GM12801 (cell line): ENCODE data around the gene ERAP2.
A peak's percentile ranks its signal among the peaks of the same experiment; 100 is the strongest.

ENCODE experiments used
- TF ChIP-seq, protein P1 (sequence below): IDR thresholded peaks from one replicate; pipeline ENCODE4 v1.5.1; 2011; ENCODE audit warnings: control low read depth; ENCODE audit not compliant: insufficient read length; ENCODE audit errors: extremely low read depth

ERAP2 gene

DNA sequence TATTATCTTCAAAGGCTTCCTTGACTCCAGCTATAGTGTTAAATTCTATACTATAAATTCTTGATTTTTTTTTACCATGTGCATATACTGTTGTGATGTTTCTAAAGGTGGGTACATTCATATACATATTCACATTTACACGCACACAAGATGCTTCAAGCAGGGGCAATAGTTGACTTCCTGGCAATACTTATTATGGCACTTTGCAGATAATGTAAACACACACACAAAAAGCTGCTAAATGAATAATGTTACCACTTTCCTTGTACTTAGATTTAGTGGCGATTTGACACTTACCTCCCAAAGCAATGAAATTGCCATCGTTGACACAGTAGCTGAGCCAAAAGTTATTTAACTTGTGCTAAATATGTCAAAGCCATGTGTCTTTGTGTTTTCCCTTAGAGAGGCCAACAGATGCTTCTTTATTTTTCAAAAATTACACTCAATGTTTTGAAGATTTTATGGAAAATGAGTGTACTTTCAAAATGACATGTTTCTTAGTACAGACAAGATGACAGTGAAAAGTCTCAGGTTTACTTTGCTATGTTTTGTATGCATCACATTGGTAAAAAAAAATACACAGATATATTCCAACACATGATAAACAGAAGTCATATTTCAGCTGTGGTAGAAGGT lies 12.2 kb upstream of the ERAP2 start:
- TF ChIP-seq, protein P1, sequence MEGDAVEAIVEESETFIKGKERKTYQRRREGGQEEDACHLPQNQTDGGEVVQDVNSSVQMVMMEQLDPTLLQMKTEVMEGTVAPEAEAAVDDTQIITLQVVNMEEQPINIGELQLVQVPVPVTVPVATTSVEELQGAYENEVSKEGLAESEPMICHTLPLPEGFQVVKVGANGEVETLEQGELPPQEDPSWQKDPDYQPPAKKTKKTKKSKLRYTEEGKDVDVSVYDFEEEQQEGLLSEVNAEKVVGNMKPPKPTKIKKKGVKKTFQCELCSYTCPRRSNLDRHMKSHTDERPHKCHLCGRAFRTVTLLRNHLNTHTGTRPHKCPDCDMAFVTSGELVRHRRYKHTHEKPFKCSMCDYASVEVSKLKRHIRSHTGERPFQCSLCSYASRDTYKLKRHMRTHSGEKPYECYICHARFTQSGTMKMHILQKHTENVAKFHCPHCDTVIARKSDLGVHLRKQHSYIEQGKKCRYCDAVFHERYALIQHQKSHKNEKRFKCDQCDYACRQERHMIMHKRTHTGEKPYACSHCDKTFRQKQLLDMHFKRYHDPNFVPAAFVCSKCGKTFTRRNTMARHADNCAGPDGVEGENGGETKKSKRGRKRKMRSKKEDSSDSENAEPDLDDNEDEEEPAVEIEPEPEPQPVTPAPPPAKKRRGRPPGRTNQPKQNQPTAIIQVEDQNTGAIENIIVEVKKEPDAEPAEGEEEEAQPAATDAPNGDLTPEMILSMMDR, result no peak

DNA sequence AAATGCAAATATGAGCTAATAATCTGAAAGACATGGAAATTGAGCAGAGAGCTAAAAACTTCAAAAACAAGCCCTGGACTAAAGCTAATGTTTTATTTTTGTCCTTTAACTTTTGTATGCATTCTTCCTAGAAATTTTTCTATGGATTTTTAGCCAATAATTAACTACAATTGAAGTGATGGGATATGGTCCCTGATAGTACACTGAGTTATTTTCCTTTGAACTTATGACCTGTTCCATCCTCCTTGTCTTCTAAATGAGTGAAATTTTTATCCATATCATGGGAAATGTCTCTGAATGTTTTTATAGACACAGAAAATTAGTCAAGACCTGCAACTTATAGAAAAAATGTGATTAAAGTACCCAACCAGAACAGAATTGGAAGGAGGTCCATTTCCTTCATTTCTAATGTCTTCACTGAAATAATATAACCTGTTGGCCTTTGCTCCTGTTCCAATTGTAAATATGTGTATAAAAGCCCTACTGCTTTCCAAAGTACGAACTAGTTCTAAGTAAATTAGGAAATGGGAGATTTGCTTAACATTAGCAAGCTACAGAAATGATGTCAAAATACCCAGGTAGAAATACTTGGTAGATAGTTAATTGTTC lies 11.3 kb upstream of the ERAP2 start:
- TF ChIP-seq, protein P1, result no peak

DNA sequence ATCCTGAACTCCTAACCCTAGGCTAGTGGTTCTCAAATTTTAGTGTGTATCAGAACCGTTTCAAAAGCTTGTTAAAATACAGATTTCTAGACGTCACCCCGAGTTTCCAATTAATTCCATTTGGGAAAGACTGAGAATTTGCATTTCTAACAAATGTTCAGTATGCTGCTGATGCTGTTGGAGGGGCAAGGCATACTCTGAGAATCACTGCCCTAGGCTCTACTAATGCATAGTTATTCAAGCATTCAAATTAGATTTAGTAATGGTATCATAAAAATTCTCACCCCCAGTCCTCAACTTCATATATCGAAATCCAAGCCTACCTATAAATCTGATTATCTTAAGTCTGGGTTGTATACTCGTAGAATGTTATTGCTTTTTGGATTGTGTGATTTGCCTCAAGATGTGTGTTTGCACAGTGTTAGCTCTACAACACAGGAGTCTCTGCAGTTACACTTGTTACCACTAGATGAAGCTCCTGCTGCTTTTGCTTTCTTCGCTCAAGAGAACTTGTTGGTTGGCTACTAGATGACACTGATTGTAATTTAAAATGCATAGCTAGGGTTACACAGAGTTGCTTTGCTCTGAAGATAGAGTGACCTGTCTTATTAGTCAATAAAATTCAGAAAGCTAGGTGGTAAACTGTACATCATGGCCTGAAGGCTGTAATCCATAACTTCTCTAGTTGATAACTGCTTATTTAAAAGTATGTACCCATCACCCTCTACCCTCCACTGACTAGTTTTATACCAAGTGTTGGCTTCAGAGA lies 7.5 kb upstream of the ERAP2 start:
- TF ChIP-seq, protein P1, result peak; percentile 98

DNA sequence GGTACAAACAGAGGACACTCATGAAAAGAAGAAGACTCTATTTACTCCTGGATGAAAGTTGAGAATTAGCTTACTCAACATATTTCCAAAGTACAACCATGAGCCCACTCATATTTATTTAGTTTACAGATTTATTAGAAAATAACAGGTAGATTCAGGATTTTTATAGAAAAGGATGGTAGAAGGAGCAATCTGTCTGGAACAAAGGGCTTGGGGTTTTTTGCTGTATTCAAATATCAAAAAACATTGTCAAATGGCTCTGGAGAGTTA lies 7.0 kb upstream of the ERAP2 start:
- TF ChIP-seq, protein P1, result no peak

DNA sequence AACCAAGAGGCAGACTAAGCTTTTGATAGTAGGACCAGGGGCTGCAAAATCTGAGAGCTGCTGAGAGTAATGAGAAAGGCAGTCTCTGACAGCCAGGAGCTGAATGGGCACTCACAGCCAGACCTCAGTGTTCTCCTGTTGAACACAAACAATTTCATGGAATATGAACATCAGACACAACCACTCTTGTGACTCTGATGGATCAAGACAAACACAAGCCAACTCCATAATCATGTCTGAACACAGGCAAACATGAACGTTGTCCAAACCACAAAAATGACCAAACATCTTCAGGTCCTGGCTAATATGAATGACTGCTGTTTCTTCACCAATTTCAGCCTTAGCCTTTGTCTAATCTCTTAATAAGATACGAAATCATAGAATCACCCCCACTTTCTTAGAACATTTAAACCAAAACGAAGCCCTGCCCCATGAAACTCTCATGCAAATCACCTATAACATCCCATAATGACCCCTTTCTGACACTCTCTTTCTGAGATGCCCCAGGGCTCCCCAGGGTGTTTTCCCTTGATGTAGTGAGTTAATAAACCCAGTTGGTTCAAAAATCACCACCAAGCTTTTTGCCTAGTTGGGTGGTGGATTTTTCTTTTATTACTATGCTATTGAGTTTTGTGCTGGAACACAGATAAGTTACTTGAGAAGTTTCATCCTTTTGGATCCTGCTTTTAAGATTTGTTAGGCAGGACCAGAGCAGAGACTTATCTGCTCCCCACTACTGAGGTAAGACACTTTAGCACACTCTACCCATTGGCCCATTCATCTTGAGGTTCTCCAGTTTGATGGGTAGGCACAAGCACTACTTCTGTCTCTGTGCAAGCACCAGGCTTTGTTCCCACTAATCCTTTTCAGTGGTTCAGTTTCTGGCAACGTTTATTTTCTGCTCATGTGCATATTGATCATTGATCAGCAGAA lies 5.9 kb upstream of the ERAP2 start:
- TF ChIP-seq, protein P1, result no peak

DNA sequence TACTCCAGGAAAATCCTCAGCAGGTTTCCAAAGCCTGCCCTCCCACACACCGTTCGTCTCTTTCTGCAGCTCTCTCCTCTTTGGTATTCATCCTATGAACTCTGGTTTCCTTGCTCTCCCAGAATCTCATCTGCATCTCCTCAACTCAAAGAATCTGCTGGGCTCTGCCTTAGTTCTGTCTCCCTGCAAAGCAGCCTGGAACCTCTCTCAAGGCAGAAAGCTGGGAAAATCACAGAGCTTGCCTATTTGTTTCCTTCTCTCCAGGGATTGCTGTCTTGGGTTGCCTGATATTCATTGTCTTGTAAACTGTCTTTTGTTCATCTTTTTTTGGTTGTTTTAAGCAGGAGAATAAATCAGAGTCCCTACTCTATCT lies 5.3 kb upstream of the ERAP2 start:
- TF ChIP-seq, protein P1, result no peak

DNA sequence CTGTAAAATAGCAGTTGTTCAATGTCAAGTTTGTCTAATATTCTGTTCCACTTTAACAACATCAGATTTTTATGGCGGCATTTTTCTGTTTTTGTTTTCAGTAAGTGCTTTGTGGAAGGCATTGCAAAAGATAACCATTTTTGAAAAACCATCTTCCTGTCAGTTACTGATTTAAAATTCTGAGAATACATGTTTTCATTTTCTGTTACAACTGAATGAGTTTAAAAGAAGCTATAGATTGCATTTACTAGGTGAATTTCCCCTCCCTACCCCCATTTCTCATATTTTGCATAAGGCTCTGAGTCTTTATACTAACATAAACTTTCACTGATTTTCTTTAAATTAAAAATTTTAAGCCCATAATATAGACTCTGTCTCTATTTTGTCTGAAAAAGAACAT lies 4.6 kb upstream of the ERAP2 start:
- TF ChIP-seq, protein P1, result no peak
